GM21825 (cell line): ENCODE results near the gene AGPAT4.
"Not testable (repeated sequence)": the region's sequence is repeated elsewhere in the genome, so short reads cannot be mapped to it uniquely, and the experiment has no call there.

ENCODE experiments used
- ATAC-seq: cut with Tn5 transposase; IDR thresholded peaks from one replicate; pipeline ENCODE4 v1.9.1; 2021; ENCODE audit warnings: mild to moderate bottlenecking, moderate library complexity; ENCODE audit not compliant: unreplicated experiment

Gene AGPAT4

GRCh38 chr6:161172769-161173168 lies 101.1 kb downstream of the AGPAT4 start:
- not testable (repeated sequence) for ATAC-seq

DNA sequence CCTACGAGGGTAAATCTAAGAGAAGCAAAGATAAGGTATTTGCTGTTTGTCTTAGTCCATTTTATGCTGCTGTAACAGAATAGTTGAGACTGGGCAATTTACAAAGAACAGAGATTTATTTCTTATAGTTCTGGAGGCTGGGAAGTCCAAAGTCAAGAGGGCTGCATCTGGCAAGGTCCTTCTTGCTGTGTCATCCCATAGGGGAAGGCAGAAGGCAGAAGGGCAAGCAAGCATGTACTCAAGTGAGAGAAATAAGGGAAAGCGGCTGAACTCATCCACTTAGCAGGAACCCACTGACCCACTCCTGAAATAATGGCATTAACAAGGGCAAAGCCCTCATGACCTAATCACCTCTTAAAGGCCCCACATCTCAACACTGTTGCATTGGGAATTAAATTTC lies 102.7 kb downstream of the AGPAT4 start:
- no peak for ATAC-seq

DNA sequence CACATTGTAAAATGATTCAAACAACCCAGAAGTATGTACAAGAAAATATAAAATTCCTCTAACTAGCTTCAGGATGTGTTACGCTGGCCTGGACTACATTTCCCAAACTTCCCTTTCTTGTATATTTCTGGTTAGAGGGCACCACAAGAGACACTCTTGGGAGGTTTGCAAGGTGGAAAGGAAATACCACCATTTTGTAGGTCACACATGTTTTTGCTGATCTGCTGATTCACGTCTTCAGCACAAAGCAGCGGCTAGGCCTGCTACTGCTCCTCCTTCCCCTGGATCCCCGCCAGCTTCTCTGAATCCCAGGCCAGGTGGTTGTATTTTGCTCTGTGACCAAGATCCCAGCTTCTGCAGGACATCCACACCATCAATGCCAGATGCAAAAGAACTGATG lies 104.2 kb downstream of the AGPAT4 start:
- peak; percentile 1 for ATAC-seq

DNA sequence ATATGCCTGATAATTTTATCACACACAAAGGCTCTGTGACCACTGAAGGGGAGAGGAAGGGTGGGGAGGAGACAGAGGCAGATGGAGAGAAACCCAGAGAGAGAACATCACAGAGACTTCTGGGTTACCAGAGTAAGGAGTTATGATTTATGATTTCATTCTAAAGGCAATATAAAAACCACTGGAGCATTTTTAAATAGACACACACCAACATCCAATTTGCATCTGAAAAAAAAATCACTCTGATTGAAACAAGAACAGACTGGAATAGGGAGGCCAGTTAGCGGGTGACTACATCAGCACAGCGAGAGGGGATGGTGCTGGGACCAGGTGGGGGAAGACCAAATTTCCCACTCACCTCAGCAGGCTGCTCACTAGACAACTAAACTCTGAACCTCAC lies 104.8 kb downstream of the AGPAT4 start:
- no peak for ATAC-seq

DNA sequence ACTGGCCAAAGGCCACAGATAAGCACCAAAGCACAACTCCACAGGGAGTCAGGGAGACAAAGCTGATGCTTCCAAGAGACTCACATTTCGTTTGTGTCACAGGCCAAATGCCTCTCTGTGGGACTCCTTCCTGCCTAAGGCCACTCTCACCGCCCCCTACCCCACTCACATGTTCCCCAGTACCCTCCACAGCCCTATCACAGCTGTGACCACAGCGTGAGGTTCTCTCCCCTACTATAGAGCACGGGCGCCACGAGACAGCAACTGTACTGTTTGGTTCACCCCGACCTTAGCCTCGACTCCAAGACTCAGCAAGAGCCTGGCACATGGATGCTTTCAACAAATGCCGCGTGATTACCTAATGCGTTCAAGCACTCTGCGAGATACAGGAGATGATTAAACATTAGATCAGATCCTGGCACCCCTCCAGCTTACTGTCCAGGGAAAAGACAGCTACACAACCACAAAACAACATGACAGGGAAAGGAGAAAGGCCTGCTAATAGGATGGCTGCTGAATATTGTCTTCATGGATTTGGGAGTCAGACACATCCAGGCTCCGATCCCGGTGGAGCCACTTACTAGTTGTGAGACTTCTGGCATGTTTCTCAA lies 105.5 kb downstream of the AGPAT4 start:
- ATAC-seq, result no peak

GRCh38 chr6:161166677-161167076 lies 107.2 kb downstream of the AGPAT4 start:
- no peak for ATAC-seq

DNA sequence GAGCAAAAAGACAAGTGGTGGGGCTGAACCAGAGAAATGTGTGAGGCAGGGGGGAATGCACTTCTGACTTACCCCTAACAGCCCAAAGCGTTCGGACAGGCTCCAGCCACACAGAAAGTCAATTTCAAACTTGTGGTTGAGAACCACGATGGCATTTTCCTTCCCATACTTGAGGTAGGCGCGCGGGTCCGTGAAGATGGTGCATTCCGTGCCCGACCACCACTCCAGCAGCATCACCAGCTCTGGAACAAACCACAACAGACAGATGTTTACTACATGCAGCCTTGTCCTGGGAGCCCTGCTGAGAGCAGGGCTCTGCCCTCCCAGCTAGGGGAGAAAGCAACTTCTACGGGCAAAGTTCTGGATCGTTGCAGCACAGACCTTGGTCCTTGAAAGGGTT lies 107.7 kb downstream of the AGPAT4 start:
- ATAC-seq, result no peak

- no peak for ATAC-seq
Observed at GRCh38 chr6:161164182-161164625, 109.7 kb downstream of the AGPAT4 start.

DNA sequence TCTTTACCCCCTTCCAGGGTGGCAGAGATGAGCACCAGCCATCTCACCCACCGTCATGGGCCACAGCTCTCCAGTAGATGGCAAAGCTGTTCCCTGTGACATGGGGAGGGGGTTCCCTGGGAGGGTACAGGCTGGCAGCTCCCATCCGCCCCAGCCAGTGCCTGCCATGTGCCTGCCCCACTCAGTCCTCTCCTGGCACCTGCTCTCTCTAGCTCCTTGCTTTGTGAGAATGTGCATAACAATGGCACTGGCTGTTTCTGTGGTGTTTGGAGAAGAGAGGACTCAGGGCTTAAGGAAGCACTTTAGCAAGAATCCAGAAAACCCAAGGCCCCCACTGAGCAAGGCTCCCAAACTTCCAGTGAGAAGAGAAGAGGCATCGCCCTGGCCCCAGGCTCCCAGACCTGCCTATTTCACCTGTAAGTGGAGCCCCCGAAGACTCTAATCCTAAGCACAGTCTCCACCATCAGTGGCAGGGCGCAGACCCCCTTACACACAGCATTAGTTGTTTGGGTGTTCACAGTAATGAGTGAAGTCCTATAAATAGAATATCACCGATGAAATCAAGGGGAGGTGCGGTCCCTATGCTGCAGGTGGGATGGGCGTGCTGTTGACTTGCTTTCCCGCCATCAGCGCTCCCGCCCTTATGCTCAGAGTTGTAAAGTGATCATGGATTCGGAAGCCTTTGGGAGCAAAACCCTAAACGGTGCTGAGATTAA lies 110.2 kb downstream of the AGPAT4 start:
- ATAC-seq, result no peak

GRCh38 chr6:161162722-161163121 lies 111.1 kb downstream of the AGPAT4 start:
- ATAC-seq, result no peak

GRCh38 chr6:161161889-161162624 lies 111.8 kb downstream of the AGPAT4 start:
- no peak for ATAC-seq

GRCh38 chr6:161161121-161161520 lies 112.7 kb downstream of the AGPAT4 start:
- no peak for ATAC-seq

- no peak for ATAC-seq
Observed at GRCh38 chr6:161154796-161155335, 119.0 kb downstream of the AGPAT4 start.

GRCh38 chr6:161153725-161154124 lies 120.1 kb downstream of the AGPAT4 start:
- no peak for ATAC-seq

DNA sequence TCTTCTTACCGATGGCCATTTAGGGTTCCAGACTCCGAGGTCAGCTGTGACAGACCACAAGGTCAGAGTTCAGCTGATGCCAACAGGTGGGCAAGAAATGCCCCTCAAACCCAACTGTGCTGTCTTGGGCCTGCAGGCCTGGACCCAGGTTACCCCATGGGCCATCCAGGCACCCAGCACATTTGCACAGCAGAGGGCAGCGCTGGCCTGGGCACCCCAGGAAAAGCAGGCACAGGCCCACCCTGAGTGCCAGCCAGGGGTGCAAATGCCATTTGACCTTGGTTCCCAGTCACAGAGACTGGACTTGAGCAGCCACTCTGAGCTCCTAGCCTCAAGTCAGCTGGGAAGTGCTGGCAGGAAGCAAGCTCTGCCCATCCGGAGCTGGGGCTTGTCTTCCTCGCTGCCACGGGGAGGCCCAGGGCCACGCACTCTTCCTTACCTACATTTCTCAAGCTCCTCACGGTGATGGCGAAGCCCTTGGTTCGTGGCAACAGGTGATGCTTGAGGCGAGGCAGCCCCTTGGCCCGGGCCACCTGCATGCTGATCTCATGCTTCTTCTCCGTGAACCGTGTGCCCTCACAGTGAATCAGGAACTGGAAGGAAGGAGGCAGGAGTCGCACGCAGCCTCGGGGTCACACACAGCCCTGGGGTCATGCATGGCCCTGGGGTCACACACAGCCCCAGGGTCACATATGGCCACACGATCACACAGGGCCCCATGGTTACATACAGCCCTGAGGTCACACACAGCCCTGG lies 120.8 kb downstream of the AGPAT4 start:
- no peak for ATAC-seq

DNA sequence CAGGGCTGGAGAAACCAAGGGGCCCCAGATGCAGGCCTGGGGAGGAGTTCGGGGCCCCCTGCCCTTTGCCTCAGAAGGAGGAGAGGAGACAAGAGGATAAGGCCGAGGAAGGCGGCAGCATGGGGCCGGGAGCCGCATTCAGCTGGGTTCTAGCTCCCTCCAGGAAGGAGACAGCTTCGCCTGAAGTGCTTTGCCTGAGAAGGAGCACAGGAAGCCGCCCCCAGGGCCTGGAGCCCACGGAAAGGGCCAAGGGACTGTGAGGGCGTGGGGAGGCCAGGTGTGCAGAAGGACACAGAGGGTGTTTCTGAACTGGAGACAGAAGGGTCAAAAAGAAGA lies 121.4 kb downstream of the AGPAT4 start:
- ATAC-seq, result no peak

GRCh38 chr6:161151660-161152526 lies 122.0 kb downstream of the AGPAT4 start:
- no peak for ATAC-seq

GRCh38 chr6:161151059-161151645 lies 122.7 kb downstream of the AGPAT4 start:
- no peak for ATAC-seq

- ATAC-seq, result no peak
Observed at GRCh38 chr6:161150566-161150965, 123.3 kb downstream of the AGPAT4 start.

GRCh38 chr6:161150136-161150535 lies 123.7 kb downstream of the AGPAT4 start:
- ATAC-seq, result no peak
